NCI-H1417 (cell line): ENCODE measurements around the gene KCNJ12.

Experiments
- DNase-seq, 3 experiments: peaks; one replicate each; lab custom pipeline; 2025; lab: John Stamatoyannopoulos, UW

Gene KCNJ12

GRCh38 chr17:21368545-21369246 is 7.5 kb upstream of the KCNJ12 start:
- DNase-seq: no peak

GRCh38 chr17:21369395-21369794 is 6.8 kb upstream of the KCNJ12 start:
- no peak for DNase-seq

GRCh38 chr17:21370430-21370829 is 5.7 kb upstream of the KCNJ12 start:
- DNase-seq: peak in 1 of 3 experiments; percentile 58

GRCh38 chr17:21371511-21372081 is 4.6 kb upstream of the KCNJ12 start:
- DNase-seq: no peak

- no peak for DNase-seq
Measured at GRCh38 chr17:21372256-21372954, 3.8 kb upstream of the KCNJ12 start.

- no peak for DNase-seq
Measured at GRCh38 chr17:21373036-21373435, 3.1 kb upstream of the KCNJ12 start.

GRCh38 chr17:21373696-21374440 is 2.3 kb upstream of the KCNJ12 start:
- DNase-seq: no peak

- DNase-seq: no peak
Measured at GRCh38 chr17:21374441-21375161, 1.6 kb upstream of the KCNJ12 start.

- DNase-seq: no peak
Measured at GRCh38 chr17:21375162-21375560, 996 bp upstream of the KCNJ12 start.

- no peak for DNase-seq
Measured at GRCh38 chr17:21375757-21376080, 438 bp upstream of the KCNJ12 start.

GRCh38 chr17:21376759-21377690 is 868 bp downstream of the KCNJ12 start:
- DNase-seq: peak in 2 of 3 experiments; percentile 39 to 42

- DNase-seq: peak in 1 of 3 experiments; percentile 11
Measured at GRCh38 chr17:21377705-21378396, 1.7 kb downstream of the KCNJ12 start.

GRCh38 chr17:21378553-21378952 is 2.4 kb downstream of the KCNJ12 start:
- DNase-seq: no peak

GRCh38 chr17:21379080-21379711 is 3.0 kb downstream of the KCNJ12 start:
- DNase-seq: peak in 2 of 3 experiments; percentile 2 to 27

GRCh38 chr17:21380659-21381058 is 4.5 kb downstream of the KCNJ12 start:
- no peak for DNase-seq

GRCh38 chr17:21381076-21381706 is 5.0 kb downstream of the KCNJ12 start:
- no peak for DNase-seq

- peak in 1 of 3 experiments; percentile 42 for DNase-seq
Measured at GRCh38 chr17:21382560-21383495, 6.7 kb downstream of the KCNJ12 start.

- DNase-seq: no peak
Measured at GRCh38 chr17:21385281-21385845, 9.2 kb downstream of the KCNJ12 start.
